PC-3 (cell line): ENCODE data around the gene RNF175. TPM values are rescaled to one million over a fixed set of nuclear protein-coding genes. Genes with fewer than 3 reads are reported as not detected.

Source experiments
- ATAC-seq: fragments of 200-7000 bp; cut with Tn5 transposase; 2 replicates; pipeline ENCODE4 v1.9.1; 2020; ENCODE audit warnings: mild to moderate bottlenecking, moderate library complexity
- BruUV-seq: library from RNA; stranded (reverse); fragments of 400-500 nt; replicated peaks from 2 replicates; lab custom pipeline; 2021; lab: Mats Ljungman, UMichigan
- CTCF ChIA-PET: fragments of 300-600 bp; sonication (Branson Sonifier 250); formaldehyde crosslinking; loops from one replicate; lab custom pipeline; 2022; ENCODE audit warnings: antibody characterized with exemption; lab: Charles Lee
- POLR2A ChIA-PET: fragments of 300-600 bp; sonication (Branson Sonifier 250); formaldehyde crosslinking; loops from one replicate; lab custom pipeline; 2022; ENCODE audit warnings: antibody characterized with exemption; ENCODE audit not compliant: unreplicated experiment; lab: Charles Lee
- DNase-seq: peaks from one replicate; pipeline ENCODE4 v3.0.0-alpha.2; 2015
- H2AFZ ChIP-seq: fragments of 300-600 bp; sonication (generic); 2 replicates; pipeline ENCODE4 v1.6.0; 2016; ENCODE audit warnings: antibody characterized with exemption, low read length
- H3F3A ChIP-seq: fragments of 300-600 bp; sonication (generic); one replicate; pipeline ENCODE4 v1.6.0; 2017; ENCODE audit warnings: antibody characterized with exemption, low read length, control low read depth, mild to moderate bottlenecking; ENCODE audit not compliant: unreplicated experiment
- H3K27ac ChIP-seq: fragments of 300-600 bp; sonication (generic); 2 replicates; pipeline ENCODE4 v1.5.1; 2016; ENCODE audit warnings: mild to moderate bottlenecking, low read length
- H3K27me3 ChIP-seq: fragments of 300-600 bp; sonication (generic); 2 replicates; pipeline ENCODE4 v1.6.1; 2016; ENCODE audit warnings: low read length, mixed read lengths
- H3K36me3 ChIP-seq: fragments of 300-600 bp; sonication (generic); 2 replicates; pipeline ENCODE4 v1.6.1; 2016; ENCODE audit warnings: low read depth, mixed run types, low read length, mixed read lengths
- H3K4me1 ChIP-seq: fragments of 300-600 bp; sonication (generic); 2 replicates; pipeline ENCODE4 v1.5.1; 2016; ENCODE audit warnings: low read length; ENCODE audit not compliant: insufficient read depth
- H3K4me2 ChIP-seq: fragments of 300-600 bp; sonication (generic); 2 replicates; pipeline ENCODE4 v1.6.0; 2016; ENCODE audit warnings: low read length
- H3K4me3 ChIP-seq: fragments of 300-600 bp; sonication (generic); 2 replicates; pipeline ENCODE4 v1.5.1; 2016; ENCODE audit warnings: mild to moderate bottlenecking, low read length, mixed read lengths
- H3K79me2 ChIP-seq: fragments of 300-600 bp; sonication (generic); 2 replicates; pipeline ENCODE4 v1.6.1; 2017; ENCODE audit warnings: low read length, mixed read lengths
- H3K9ac ChIP-seq: fragments of 300-600 bp; sonication (generic); 2 replicates; pipeline ENCODE4 v1.6.0; 2016; ENCODE audit warnings: mild to moderate bottlenecking, low read length
- H3K9me2 ChIP-seq: fragments of 300-600 bp; sonication (generic); replicated peaks from 2 replicates; pipeline ENCODE4 v1.6.1; 2016; ENCODE audit warnings: mixed run types, low read length, mixed read lengths
- H3K9me3 ChIP-seq: fragments of 300-600 bp; sonication (generic); 2 replicates; pipeline ENCODE4 v1.6.1; 2016; ENCODE audit warnings: low read length, mixed read lengths
- H4K20me1 ChIP-seq: fragments of 300-600 bp; sonication (generic); 2 replicates; pipeline ENCODE4 v1.6.1; 2016; ENCODE audit warnings: low read length, mixed read lengths
- EZH2 ChIP-seq: fragments of 300-600 bp; sonication (generic); IDR thresholded peaks from one replicate; pipeline ENCODE4 v1.6.1; 2017; ENCODE audit warnings: antibody characterized with exemption, mild to moderate bottlenecking, low read length; ENCODE audit not compliant: unreplicated experiment
- EZH2phosphoT487 ChIP-seq: fragments of 300-600 bp; sonication (generic); IDR thresholded peaks from 2 replicates; pipeline ENCODE4 v1.6.1; 2018; ENCODE audit warnings: mild to moderate bottlenecking, antibody characterized with exemption, low read length, borderline replicate concordance
- intact Hi-C: fragments of 100-400 bp; cut with micrococcal nuclease; formaldehyde crosslinking; loops from 2 replicates; pipeline ENCODE4 v1.9.0; 2023
- total RNA-seq: library from RNA; depleted of rRNA; stranded (reverse); fragments of >200 nt; gene quantifications from 2 replicates; pipeline ENCODE4 v1.2.3, GENCODE V29; 2014
- TF ChIP-seq, protein P1 (sequence below): fragments of 300-600 bp; sonication (generic); conservative IDR thresholded peaks from 2 replicates; pipeline ENCODE4 v1.5.1; 2017; ENCODE audit warnings: antibody characterized with exemption, low read depth, mild to moderate bottlenecking, low read length

RNF175 gene
- total RNA-seq, 1 experiment from 2014 or later: not detected

DNA sequence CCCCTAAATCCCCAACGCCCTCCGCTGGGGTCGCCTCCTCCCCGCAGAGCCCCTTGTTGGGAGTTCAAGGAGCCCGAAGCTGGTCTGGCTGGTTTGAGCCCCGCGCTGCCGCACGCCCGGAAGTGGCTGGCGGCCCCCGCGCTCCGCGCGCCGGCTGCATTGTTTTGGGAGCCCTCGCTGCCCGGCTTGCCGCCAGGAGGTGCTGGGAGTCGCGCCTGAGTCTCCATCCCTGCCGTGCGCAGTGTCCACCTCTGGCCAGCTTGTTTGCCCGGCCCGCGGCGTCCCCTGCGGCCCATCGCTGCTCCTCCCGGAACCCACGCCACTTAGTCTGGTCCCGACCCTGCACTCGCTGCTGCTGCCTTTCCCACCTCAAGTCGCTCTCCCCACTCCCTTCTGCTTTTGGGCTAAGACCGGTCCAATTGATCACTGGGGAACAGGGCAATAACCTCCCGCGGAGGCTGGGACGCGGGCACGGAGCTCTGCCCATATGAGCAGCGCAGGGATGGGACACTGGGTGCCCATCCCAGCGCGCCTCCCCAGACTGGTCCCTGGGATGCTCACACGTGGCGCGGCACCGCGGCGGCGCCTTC, 31.2 kb upstream of the RNF175 start:
- ATAC-seq: no peak

DNA sequence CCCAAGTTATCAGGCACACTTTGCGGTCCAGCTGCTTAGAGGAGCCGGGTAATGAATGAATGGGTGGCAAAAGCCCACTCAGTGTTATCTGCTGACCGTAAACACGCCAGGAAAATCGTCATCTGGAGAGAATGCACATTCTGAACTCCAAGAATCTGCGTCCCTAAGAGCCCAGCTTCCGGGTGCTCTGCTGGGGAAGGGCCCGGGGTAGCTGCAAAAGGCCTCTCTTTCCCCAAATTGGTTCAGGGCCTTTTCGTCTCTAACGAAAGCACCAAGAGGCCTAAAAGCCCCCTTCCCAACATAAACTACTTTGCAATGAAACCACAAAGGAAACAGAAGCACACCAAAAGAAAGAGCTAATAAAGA, 30.7 kb upstream of the RNF175 start:
- Histone ChIP-seq H3K36me3 (no peaks in the 10 kb centered on the region), H3K4me3 (no peak overlapping the region), H3K4me2 (no peak overlapping the region), H3K9me3 (no peaks in the 10 kb centered on the region), H3K9me2 (no peaks in the 10 kb centered on the region), H3F3A (no peaks in the 10 kb centered on the region), H3K79me2 (no peaks in the 10 kb centered on the region), H3K27me3 (peaks cover 56% of the 10 kb centered on the region), H3K4me1 (no peaks in the 10 kb centered on the region; the same call in 1 of the 2 replicates), H3K9ac (no peak overlapping the region), H3K27ac (no peak overlapping the region), H4K20me1 (no peaks in the 10 kb centered on the region), H2AFZ (no peak overlapping the region)
- no TSS peak for BruUV-seq
- CTCF ChIA-PET: no interaction called here
- no peak for ATAC-seq
- TF ChIP-seq, protein P1, sequence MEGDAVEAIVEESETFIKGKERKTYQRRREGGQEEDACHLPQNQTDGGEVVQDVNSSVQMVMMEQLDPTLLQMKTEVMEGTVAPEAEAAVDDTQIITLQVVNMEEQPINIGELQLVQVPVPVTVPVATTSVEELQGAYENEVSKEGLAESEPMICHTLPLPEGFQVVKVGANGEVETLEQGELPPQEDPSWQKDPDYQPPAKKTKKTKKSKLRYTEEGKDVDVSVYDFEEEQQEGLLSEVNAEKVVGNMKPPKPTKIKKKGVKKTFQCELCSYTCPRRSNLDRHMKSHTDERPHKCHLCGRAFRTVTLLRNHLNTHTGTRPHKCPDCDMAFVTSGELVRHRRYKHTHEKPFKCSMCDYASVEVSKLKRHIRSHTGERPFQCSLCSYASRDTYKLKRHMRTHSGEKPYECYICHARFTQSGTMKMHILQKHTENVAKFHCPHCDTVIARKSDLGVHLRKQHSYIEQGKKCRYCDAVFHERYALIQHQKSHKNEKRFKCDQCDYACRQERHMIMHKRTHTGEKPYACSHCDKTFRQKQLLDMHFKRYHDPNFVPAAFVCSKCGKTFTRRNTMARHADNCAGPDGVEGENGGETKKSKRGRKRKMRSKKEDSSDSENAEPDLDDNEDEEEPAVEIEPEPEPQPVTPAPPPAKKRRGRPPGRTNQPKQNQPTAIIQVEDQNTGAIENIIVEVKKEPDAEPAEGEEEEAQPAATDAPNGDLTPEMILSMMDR: no peak
- TF ChIP-seq EZH2phosphoT487 (no peak), EZH2 (no peak)
- intact Hi-C loops: no loop called here
- POLR2A ChIA-PET: no interaction called here
- DNase-seq: no peak

More for the DNA sequence above, 31.2 kb upstream of the RNF175 start:
- H4K20me1 ChIP-seq: no peaks in the 10 kb centered on the region
- no peaks in the 10 kb centered on the region for H3K9me2 ChIP-seq
- H3K27me3 ChIP-seq: peaks cover 62% of the 10 kb centered on the region
- H3K36me3 ChIP-seq: no peaks in the 10 kb centered on the region
- no peaks in the 10 kb centered on the region for H3K9me3 ChIP-seq
- intact Hi-C loops: no loop called here
- CTCF ChIA-PET: no interaction called here
- H3K4me1 ChIP-seq: no peaks in the 10 kb centered on the region; the same call in 1 of the 2 replicates
- DNase-seq: no peak
- H3K4me2 ChIP-seq: no peak overlapping the region
- H3K79me2 ChIP-seq: no peaks in the 10 kb centered on the region
- no peak overlapping the region for H2AFZ ChIP-seq
- no peak overlapping the region for H3K9ac ChIP-seq
- POLR2A ChIA-PET: no interaction called here
- H3K27ac ChIP-seq: no peak overlapping the region
- BruUV-seq: no TSS peak
- H3F3A ChIP-seq: no peaks in the 10 kb centered on the region
- TF ChIP-seq EZH2phosphoT487: no peak
- TF ChIP-seq, protein P1: no peak
- no peak for TF ChIP-seq EZH2
- H3K4me3 ChIP-seq: no peak overlapping the region

DNA sequence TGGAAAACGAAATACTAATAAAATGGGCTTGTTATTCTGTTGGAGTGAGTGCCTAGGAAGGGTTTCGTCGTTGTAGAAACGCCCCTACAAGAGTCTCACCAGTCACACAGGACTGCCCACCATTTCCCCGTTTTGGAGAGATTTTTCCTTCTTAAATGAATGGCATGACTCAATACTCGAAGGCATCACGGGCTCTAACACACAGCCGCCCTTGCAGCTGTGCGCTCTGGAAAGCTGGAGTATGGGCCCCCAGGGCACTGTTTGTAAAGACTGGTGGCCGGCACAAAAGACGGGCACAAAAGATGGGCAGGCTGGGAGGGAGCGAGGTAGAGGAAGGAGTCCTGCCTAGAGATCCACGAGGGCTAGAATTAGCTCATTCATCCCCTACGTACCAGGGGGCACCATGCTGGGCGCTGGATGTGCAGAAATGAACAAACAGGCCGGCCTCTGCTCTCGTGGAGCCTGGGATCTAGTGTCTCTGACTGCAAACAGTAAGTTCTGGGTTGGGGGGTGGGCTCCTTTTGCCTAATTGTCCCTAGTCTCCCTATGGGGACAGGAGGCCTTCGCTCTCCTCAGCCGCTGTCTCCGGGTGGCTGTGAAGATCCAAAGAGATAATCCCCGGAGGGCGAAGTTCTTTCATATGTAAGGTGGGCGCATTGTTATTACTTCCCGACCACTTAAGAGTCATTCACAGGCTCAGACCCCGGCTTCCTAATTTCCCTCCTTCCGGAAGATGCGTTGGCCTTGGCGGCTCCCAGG, 30.1 kb upstream of the RNF175 start:
- Histone ChIP-seq H3K9me3 (no peaks in the 10 kb centered on the region), H3K4me2 (no peak overlapping the region), H3F3A (no peaks in the 10 kb centered on the region), H2AFZ (no peak overlapping the region), H3K79me2 (no peaks in the 10 kb centered on the region), H3K27me3 (peaks cover 50% of the 10 kb centered on the region), H3K9ac (no peak overlapping the region), H3K27ac (no peak overlapping the region), H4K20me1 (no peaks in the 10 kb centered on the region), H3K36me3 (no peaks in the 10 kb centered on the region), H3K4me3 (no peak overlapping the region), H3K9me2 (no peaks in the 10 kb centered on the region), H3K4me1 (no peaks in the 10 kb centered on the region; the same call in 1 of the 2 replicates)
- BruUV-seq: no TSS peak
- DNase-seq (no peak), ATAC-seq (no peak)
- ChIA-PET CTCF (no interaction called here), POLR2A (no interaction called here)
- TF ChIP-seq EZH2 (no peak), EZH2phosphoT487 (no peak)
- TF ChIP-seq, protein P1: no peak
- intact Hi-C loops: no loop called here
